Large intestine (tissue), 3 donors: ENCODE results near the gene GNAQ. TPM values are rescaled to one million over a fixed set of nuclear protein-coding genes. Genes with fewer than 3 reads are reported as not detected.

Experiments
- DNase-seq, 2 donors: peaks; one replicate each; pipeline versions ENCODE4 v3.0.0 to v3.0.0-alpha.2; 2013
- H3K27ac ChIP-seq: one replicate; pipeline ENCODE4 v1.5.1; 2013; ENCODE audit warnings: low read length
- H3K27me3 ChIP-seq: 2 replicates; pipeline ENCODE4 v1.6.1; 2013; ENCODE audit warnings: low read length; ENCODE audit not compliant: control insufficient read depth, insufficient read depth
- H3K36me3 ChIP-seq: 2 replicates; pipeline ENCODE4 v1.6.1; 2013; ENCODE audit warnings: low read length; ENCODE audit not compliant: control insufficient read depth, insufficient read depth
- H3K4me1 ChIP-seq: one replicate; pipeline ENCODE4 v1.6.1; 2013; ENCODE audit warnings: low read length; ENCODE audit not compliant: control insufficient read depth, insufficient read depth
- H3K4me3 ChIP-seq: one replicate; pipeline ENCODE4 v1.5.1; 2013; ENCODE audit warnings: low read length
- H3K9me3 ChIP-seq: one replicate; pipeline ENCODE4 v1.6.1; 2013; ENCODE audit warnings: mild to moderate bottlenecking, low read depth, low read length, moderate library complexity; ENCODE audit not compliant: control insufficient read depth
- WGBS: methylation state at CpG from one replicate; pipeline ENCODE4 v1.1.5; 2013; ENCODE audit warnings: low lambda C conversion rate; ENCODE audit not compliant: insufficient coverage; 5-methylcytosine and 5-hydroxymethylcytosine counted together
- polyA plus RNA-seq: library from polyadenylated mRNA; unstranded; fragments of 120-200 nt; gene quantifications from one replicate; pipeline ENCODE4 v1.2.1, GENCODE V29; 2013

The GNAQ gene
- polyA plus RNA-seq, 1 donor, result 34.0 TPM

GRCh38 chr9:77853716-77854115 lies 177.9 kb downstream of the GNAQ start:
- WGBS, result 100% methylated on average over 1 of the region's 3 CpGs

GRCh38 chr9:77851882-77852595 lies 179.6 kb downstream of the GNAQ start:
- no peak for DNase-seq
- no CpG with 5 or more reads among the region's 3 CpGs for WGBS
- no peaks in the 10 kb centered on the region for H3K27me3 ChIP-seq
- no peaks in the 10 kb centered on the region for H3K36me3 ChIP-seq
- no peak overlapping the region for H3K4me3 ChIP-seq
- peaks cover 16% of the 10 kb centered on the region for H3K4me1 ChIP-seq
- H3K9me3 ChIP-seq, result no peaks in the 10 kb centered on the region
- no peak overlapping the region for H3K27ac ChIP-seq

More at GRCh38 chr9:77853716-77854115, 177.9 kb downstream of the GNAQ start:
- H3K4me3 ChIP-seq, result no peak overlapping the region
- no peaks in the 10 kb centered on the region for H3K9me3 ChIP-seq
- peaks cover 2% of the 10 kb centered on the region for H3K36me3 ChIP-seq
- DNase-seq, result no peak
- H3K27me3 ChIP-seq, result no peaks in the 10 kb centered on the region
- H3K4me1 ChIP-seq, result peaks cover 16% of the 10 kb centered on the region
- no peak overlapping the region for H3K27ac ChIP-seq

- no CpG with 5 or more reads among the region's 6 CpGs for WGBS
- Histone ChIP-seq H3K4me3 (no peak overlapping the region), H3K36me3 (no peaks in the 10 kb centered on the region), H3K27me3 (no peaks in the 10 kb centered on the region), H3K4me1 (peaks cover 11% of the 10 kb centered on the region), H3K9me3 (no peaks in the 10 kb centered on the region), H3K27ac (no peak overlapping the region)
- DNase-seq, result no peak
These were observed 182.7 kb downstream of the GNAQ start for GRCh38 chr9:77848897-77849296.

- no peak for DNase-seq
- H3K4me1 ChIP-seq, result peaks cover 11% of the 10 kb centered on the region
- no CpG with 5 or more reads among the region's 2 CpGs for WGBS
- H3K9me3 ChIP-seq, result no peaks in the 10 kb centered on the region
- H3K4me3 ChIP-seq, result no peak overlapping the region
- H3K27me3 ChIP-seq, result no peaks in the 10 kb centered on the region
- H3K27ac ChIP-seq, result no peak overlapping the region
- no peaks in the 10 kb centered on the region for H3K36me3 ChIP-seq
These were observed 183.2 kb downstream of the GNAQ start for GRCh38 chr9:77848404-77848803.

- H3K4me1 ChIP-seq, result peaks cover 11% of the 10 kb centered on the region
- no peak for DNase-seq
- no CpG with 5 or more reads among the region's 2 CpGs for WGBS
- H3K27me3 ChIP-seq, result no peaks in the 10 kb centered on the region
- H3K9me3 ChIP-seq, result no peaks in the 10 kb centered on the region
- no peak overlapping the region for H3K27ac ChIP-seq
- no peaks in the 10 kb centered on the region for H3K36me3 ChIP-seq
- H3K4me3 ChIP-seq, result no peak overlapping the region
These were observed 184.0 kb downstream of the GNAQ start for GRCh38 chr9:77847626-77848025.

- Histone ChIP-seq H3K27ac (no peak overlapping the region), H3K4me1 (peaks cover 6% of the 10 kb centered on the region), H3K4me3 (no peak overlapping the region), H3K9me3 (no peaks in the 10 kb centered on the region), H3K36me3 (no peaks in the 10 kb centered on the region), H3K27me3 (no peaks in the 10 kb centered on the region)
- WGBS, result 83% methylated on average over 1 of the region's 8 CpGs
- DNase-seq, result no peak
These were observed 184.5 kb downstream of the GNAQ start for GRCh38 chr9:77847059-77847499.

GRCh38 chr9:77844415-77844814 lies 187.2 kb downstream of the GNAQ start:
- Histone ChIP-seq H3K4me3 (no peak overlapping the region), H3K36me3 (no peaks in the 10 kb centered on the region), H3K27me3 (no peaks in the 10 kb centered on the region), H3K27ac (no peak overlapping the region), H3K9me3 (no peaks in the 10 kb centered on the region), H3K4me1 (peaks cover 4% of the 10 kb centered on the region)
- no CpG with 5 or more reads among the region's 4 CpGs for WGBS
- DNase-seq, result no peak

- WGBS, result no CpG with 5 or more reads among the region's 1 CpG
- no peaks in the 10 kb centered on the region for H3K36me3 ChIP-seq
- H3K9me3 ChIP-seq, result no peaks in the 10 kb centered on the region
- H3K27ac ChIP-seq, result no peak overlapping the region
- H3K27me3 ChIP-seq, result no peaks in the 10 kb centered on the region
- no peak for DNase-seq
- no peak overlapping the region for H3K4me3 ChIP-seq
- H3K4me1 ChIP-seq, result peaks cover 10% of the 10 kb centered on the region
These were observed 187.8 kb downstream of the GNAQ start for GRCh38 chr9:77843871-77844155.

- WGBS, result 100% methylated on average over 2 of the region's 4 CpGs
- H3K4me1 ChIP-seq, result peaks cover 10% of the 10 kb centered on the region
- no peaks in the 10 kb centered on the region for H3K27me3 ChIP-seq
These were observed 188.3 kb downstream of the GNAQ start for GRCh38 chr9:77843076-77843870.

GRCh38 chr9:77841739-77842386 lies 189.7 kb downstream of the GNAQ start:
- H3K27me3 ChIP-seq, result no peaks in the 10 kb centered on the region
- DNase-seq, result no peak

More at GRCh38 chr9:77843076-77843870, 188.3 kb downstream of the GNAQ start:
- no peak for DNase-seq
- H3K27ac ChIP-seq, result no peak overlapping the region
- no peak overlapping the region for H3K4me3 ChIP-seq
- no peaks in the 10 kb centered on the region for H3K36me3 ChIP-seq
- H3K9me3 ChIP-seq, result no peaks in the 10 kb centered on the region

More at GRCh38 chr9:77841739-77842386, 189.7 kb downstream of the GNAQ start:
- Histone ChIP-seq H3K4me1 (peaks cover 10% of the 10 kb centered on the region), H3K27ac (no peak overlapping the region), H3K4me3 (no peak overlapping the region), H3K9me3 (no peaks in the 10 kb centered on the region), H3K36me3 (no peaks in the 10 kb centered on the region)
- WGBS, result no CpG with 5 or more reads among the region's 3 CpGs
